Measurements from ENCODE around the gene MYO1G. TPM values are rescaled to one million over a fixed set of nuclear protein-coding genes. Genes with fewer than 3 reads are reported as not detected.
"Not testable (repeated sequence)": the region's sequence is repeated elsewhere in the genome, so short reads cannot be mapped to it uniquely, and the experiment has no call there.

MYO1G gene
- total RNA-seq, 1 donor from 2014 or later = 0.54 TPM

- H3K9me3 Mint-ChIP-seq (ENCODE audit: unreplicated experiment) = no peaks in the 10 kb centered on the region
- H3K36me3 Mint-ChIP-seq (ENCODE audit: unreplicated experiment) = no peaks in the 10 kb centered on the region
- no peaks in the 10 kb centered on the region for H3K4me1 Mint-ChIP-seq (ENCODE audit: low read depth, unreplicated experiment)
- no peak for TF ChIP-seq CTCF (IDR thresholded peaks at IDR 0.05; ENCODE audit: partially characterized antibody, unreplicated experiment)
- no peak overlapping the region for H3K27ac Mint-ChIP-seq (ENCODE audit: unreplicated experiment)
- no peak for DNase-seq
- H3K27me3 Mint-ChIP-seq (ENCODE audit: unreplicated experiment) = no peaks in the 10 kb centered on the region
- H3K4me3 Mint-ChIP-seq (ENCODE audit: unreplicated experiment) = no peak overlapping the region
These were observed 41.4 kb downstream of the MYO1G start for GRCh38 chr7:44937426-44937825.

GRCh38 chr7:44936322-44936721 is 42.5 kb downstream of the MYO1G start:
- TF ChIP-seq CTCF (IDR thresholded peaks at IDR 0.05; ENCODE audit: partially characterized antibody, unreplicated experiment) = no peak
- Mint-ChIP-seq H3K4me3 (ENCODE audit: unreplicated experiment) (no peak overlapping the region), H3K4me1 (ENCODE audit: low read depth, unreplicated experiment) (no peaks in the 10 kb centered on the region), H3K27me3 (ENCODE audit: unreplicated experiment) (no peaks in the 10 kb centered on the region), H3K9me3 (ENCODE audit: unreplicated experiment) (no peaks in the 10 kb centered on the region), H3K36me3 (ENCODE audit: unreplicated experiment) (no peaks in the 10 kb centered on the region), H3K27ac (ENCODE audit: unreplicated experiment) (no peak overlapping the region)
- no peak for DNase-seq

GRCh38 chr7:44935583-44935982 is 43.2 kb downstream of the MYO1G start:
- no peaks in the 10 kb centered on the region for H3K9me3 Mint-ChIP-seq (ENCODE audit: unreplicated experiment)
- no peak for DNase-seq
- no peak overlapping the region for H3K4me3 Mint-ChIP-seq (ENCODE audit: unreplicated experiment)
- no peaks in the 10 kb centered on the region for H3K27me3 Mint-ChIP-seq (ENCODE audit: unreplicated experiment)
- no peaks in the 10 kb centered on the region for H3K36me3 Mint-ChIP-seq (ENCODE audit: unreplicated experiment)
- H3K4me1 Mint-ChIP-seq (ENCODE audit: low read depth, unreplicated experiment) = no peaks in the 10 kb centered on the region
- TF ChIP-seq CTCF (IDR thresholded peaks at IDR 0.05; ENCODE audit: partially characterized antibody, unreplicated experiment) = no peak
- no peak overlapping the region for H3K27ac Mint-ChIP-seq (ENCODE audit: unreplicated experiment)

GRCh38 chr7:44935016-44935415 is 43.8 kb downstream of the MYO1G start:
- TF ChIP-seq CTCF (IDR thresholded peaks at IDR 0.05; ENCODE audit: partially characterized antibody, unreplicated experiment) = no peak
- Mint-ChIP-seq H3K36me3 (ENCODE audit: unreplicated experiment) (no peaks in the 10 kb centered on the region), H3K9me3 (ENCODE audit: unreplicated experiment) (no peaks in the 10 kb centered on the region)

GRCh38 chr7:44934510-44934909 is 44.3 kb downstream of the MYO1G start:
- not testable (repeated sequence) for H3K4me1 Mint-ChIP-seq (ENCODE audit: low read depth, unreplicated experiment); H3K4me3 Mint-ChIP-seq (ENCODE audit: unreplicated experiment); H3K36me3 Mint-ChIP-seq (ENCODE audit: unreplicated experiment); H3K27ac Mint-ChIP-seq (ENCODE audit: unreplicated experiment); DNase-seq; H3K9me3 Mint-ChIP-seq (ENCODE audit: unreplicated experiment); H3K27me3 Mint-ChIP-seq (ENCODE audit: unreplicated experiment)

More at GRCh38 chr7:44935016-44935415, 43.8 kb downstream of the MYO1G start:
- Mint-ChIP-seq H3K27ac (ENCODE audit: unreplicated experiment) (no peak overlapping the region), H3K4me3 (ENCODE audit: unreplicated experiment) (no peak overlapping the region), H3K4me1 (ENCODE audit: low read depth, unreplicated experiment) (no peaks in the 10 kb centered on the region), H3K27me3 (ENCODE audit: unreplicated experiment) (no peaks in the 10 kb centered on the region)
- no peak for DNase-seq

GRCh38 chr7:44930921-44931320 is 47.9 kb downstream of the MYO1G start:
- Mint-ChIP-seq H3K27me3 (ENCODE audit: unreplicated experiment) (no peaks in the 10 kb centered on the region), H3K27ac (ENCODE audit: unreplicated experiment) (no peak overlapping the region), H3K9me3 (ENCODE audit: unreplicated experiment) (no peaks in the 10 kb centered on the region), H3K4me1 (ENCODE audit: low read depth, unreplicated experiment) (no peaks in the 10 kb centered on the region), H3K36me3 (ENCODE audit: unreplicated experiment) (no peaks in the 10 kb centered on the region), H3K4me3 (ENCODE audit: unreplicated experiment) (no peak overlapping the region)
- no peak for TF ChIP-seq CTCF (IDR thresholded peaks at IDR 0.05; ENCODE audit: partially characterized antibody, unreplicated experiment)
- DNase-seq = no peak
